Osteocyte (in vitro differentiated cells): ENCODE measurements around the gene C5orf34. TPM values are rescaled to one million over a fixed set of nuclear protein-coding genes. Genes with fewer than 3 reads are reported as not detected.
"Not testable (repeated sequence)": the region's sequence is repeated elsewhere in the genome, so short reads cannot be mapped to it uniquely, and the experiment has no call there.

Source experiments
- DNase-seq: peaks from one replicate; pipeline ENCODE4 v3.0.0; 2021; ENCODE audit warnings: mixed read lengths; ENCODE audit not compliant: unreplicated experiment; ENCODE audit errors: extremely low spot score
- H3K27ac Mint-ChIP-seq: one replicate; pipeline ENCODE4 v1.8.0; 2021; ENCODE audit warnings: mild to moderate bottlenecking, mixed read lengths; ENCODE audit not compliant: unreplicated experiment
- H3K27me3 Mint-ChIP-seq: one replicate; pipeline ENCODE4 v1.8.0; 2021; ENCODE audit warnings: mixed read lengths; ENCODE audit not compliant: unreplicated experiment
- H3K36me3 Mint-ChIP-seq: one replicate; pipeline ENCODE4 v1.8.0; 2021; ENCODE audit warnings: mixed read lengths; ENCODE audit not compliant: unreplicated experiment
- H3K4me1 Mint-ChIP-seq: one replicate; pipeline ENCODE4 v1.8.0; 2021; ENCODE audit warnings: mixed read lengths; ENCODE audit not compliant: unreplicated experiment
- H3K4me3 Mint-ChIP-seq: one replicate; pipeline ENCODE4 v1.8.0; 2021; ENCODE audit warnings: mild to moderate bottlenecking, moderate library complexity, mixed read lengths; ENCODE audit not compliant: unreplicated experiment
- H3K9me3 Mint-ChIP-seq: one replicate; pipeline ENCODE4 v1.8.0; 2021; ENCODE audit warnings: mixed read lengths; ENCODE audit not compliant: unreplicated experiment
- total RNA-seq: library from RNA; stranded (reverse); gene quantifications from 2 replicates; pipeline ENCODE4 v1.2.1, GENCODE V29; 2021
- TF ChIP-seq, protein P1 (sequence below): fragments of 200-600 bp; sonication (generic); IDR thresholded peaks from 2 replicates; pipeline ENCODE4 v1.5.0; 2021; ENCODE audit warnings: antibody characterized with exemption, mild to moderate bottlenecking, moderate library complexity

Gene C5orf34
- total RNA-seq, 1 donor from 2014 or later = 1.7 TPM

- no peaks in the 10 kb centered on the region for H3K36me3 Mint-ChIP-seq
- DNase-seq = no peak
- peak overlapping the region; percentile 99 for H3K27ac Mint-ChIP-seq
- peaks cover 28% of the 10 kb centered on the region for H3K4me1 Mint-ChIP-seq
- H3K4me3 Mint-ChIP-seq = peak overlapping the region; percentile 89
- no peaks in the 10 kb centered on the region for H3K27me3 Mint-ChIP-seq
- H3K9me3 Mint-ChIP-seq = no peaks in the 10 kb centered on the region
- TF ChIP-seq, protein P1, sequence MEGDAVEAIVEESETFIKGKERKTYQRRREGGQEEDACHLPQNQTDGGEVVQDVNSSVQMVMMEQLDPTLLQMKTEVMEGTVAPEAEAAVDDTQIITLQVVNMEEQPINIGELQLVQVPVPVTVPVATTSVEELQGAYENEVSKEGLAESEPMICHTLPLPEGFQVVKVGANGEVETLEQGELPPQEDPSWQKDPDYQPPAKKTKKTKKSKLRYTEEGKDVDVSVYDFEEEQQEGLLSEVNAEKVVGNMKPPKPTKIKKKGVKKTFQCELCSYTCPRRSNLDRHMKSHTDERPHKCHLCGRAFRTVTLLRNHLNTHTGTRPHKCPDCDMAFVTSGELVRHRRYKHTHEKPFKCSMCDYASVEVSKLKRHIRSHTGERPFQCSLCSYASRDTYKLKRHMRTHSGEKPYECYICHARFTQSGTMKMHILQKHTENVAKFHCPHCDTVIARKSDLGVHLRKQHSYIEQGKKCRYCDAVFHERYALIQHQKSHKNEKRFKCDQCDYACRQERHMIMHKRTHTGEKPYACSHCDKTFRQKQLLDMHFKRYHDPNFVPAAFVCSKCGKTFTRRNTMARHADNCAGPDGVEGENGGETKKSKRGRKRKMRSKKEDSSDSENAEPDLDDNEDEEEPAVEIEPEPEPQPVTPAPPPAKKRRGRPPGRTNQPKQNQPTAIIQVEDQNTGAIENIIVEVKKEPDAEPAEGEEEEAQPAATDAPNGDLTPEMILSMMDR = no peak
These were observed 715 bp upstream of the C5orf34 start for GRCh38 chr5:43515678-43516048.

DNA sequence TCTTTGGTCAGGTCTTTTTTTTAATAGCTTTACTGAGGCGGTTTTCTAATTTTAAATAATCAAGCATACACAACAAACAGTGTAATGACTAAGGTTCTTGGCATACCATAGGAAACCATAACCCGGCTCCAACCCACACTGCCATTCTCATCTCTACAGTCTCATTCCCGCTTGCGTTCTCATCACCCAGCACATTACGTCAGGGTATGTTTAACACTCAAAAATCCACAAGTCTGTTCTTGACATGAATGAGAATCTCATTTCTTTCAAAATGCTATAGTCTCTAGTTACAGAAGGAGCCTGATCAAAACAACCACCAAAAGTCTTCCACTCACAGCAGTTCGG is 505 bp downstream of the C5orf34 start:
- H3K36me3 Mint-ChIP-seq = no peaks in the 10 kb centered on the region
- peak overlapping the region; percentile 99 for H3K27ac Mint-ChIP-seq
- H3K4me1 Mint-ChIP-seq = peaks cover 28% of the 10 kb centered on the region
- peak overlapping the region; percentile 89 for H3K4me3 Mint-ChIP-seq
- H3K27me3 Mint-ChIP-seq = no peaks in the 10 kb centered on the region
- TF ChIP-seq, protein P1 = no peak
- no peak for DNase-seq
- no peaks in the 10 kb centered on the region for H3K9me3 Mint-ChIP-seq

DNA sequence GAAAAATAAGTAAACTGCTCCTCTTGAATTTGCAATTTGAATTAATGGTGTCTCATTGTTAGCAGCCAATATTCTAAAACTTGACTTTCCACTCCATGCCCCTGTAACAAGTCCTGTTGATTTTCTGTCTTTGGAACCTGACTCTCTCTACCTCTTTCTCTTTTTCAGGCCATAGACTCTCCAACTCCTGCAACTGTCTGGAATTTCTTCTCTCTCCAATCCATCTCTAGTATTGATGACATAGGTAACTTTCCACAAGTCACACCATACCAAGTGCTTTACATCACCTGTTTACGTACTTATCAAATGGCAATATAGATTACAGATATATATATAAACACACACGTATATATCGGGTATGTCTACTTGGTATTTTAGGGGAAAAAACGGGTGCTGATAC is 923 bp downstream of the C5orf34 start:
- TF ChIP-seq, protein P1 = no peak
- H3K4me3 Mint-ChIP-seq = peak overlapping the region; percentile 89
- H3K9me3 Mint-ChIP-seq = no peaks in the 10 kb centered on the region
- H3K36me3 Mint-ChIP-seq = no peaks in the 10 kb centered on the region
- no peaks in the 10 kb centered on the region for H3K27me3 Mint-ChIP-seq
- peaks cover 28% of the 10 kb centered on the region for H3K4me1 Mint-ChIP-seq
- DNase-seq = no peak
- H3K27ac Mint-ChIP-seq = peak overlapping the region; percentile 99

- not testable (repeated sequence) for H3K9me3 Mint-ChIP-seq, DNase-seq, H3K36me3 Mint-ChIP-seq, H3K4me3 Mint-ChIP-seq, H3K27me3 Mint-ChIP-seq, H3K27ac Mint-ChIP-seq
- H3K4me1 Mint-ChIP-seq = peaks cover 28% of the 10 kb centered on the region
These were observed 3.9 kb downstream of the C5orf34 start for GRCh38 chr5:43511062-43511461.

- H3K9me3 Mint-ChIP-seq = no peaks in the 10 kb centered on the region
- TF ChIP-seq, protein P1 = no peak
- H3K4me3 Mint-ChIP-seq = no peak overlapping the region
- H3K36me3 Mint-ChIP-seq = no peaks in the 10 kb centered on the region
- no peak for DNase-seq
- no peaks in the 10 kb centered on the region for H3K4me1 Mint-ChIP-seq
- H3K27ac Mint-ChIP-seq = no peak overlapping the region
- H3K27me3 Mint-ChIP-seq = no peaks in the 10 kb centered on the region
These were observed 16.4 kb downstream of the C5orf34 start for GRCh38 chr5:43498581-43498980.
